M059J (cell line): ENCODE data around the gene SETD2. TPM values are rescaled to one million over a fixed set of nuclear protein-coding genes. Genes with fewer than 3 reads are reported as not detected.
A peak's percentile ranks its signal among the peaks of the same experiment; 100 is the strongest.

Experiments
- DNase-seq: peaks from one replicate; pipeline ENCODE4 v3.0.0-alpha.2; 2012; ENCODE audit warnings: low read depth
- total RNA-seq: library from RNA; depleted of rRNA; stranded (reverse); fragments of >200 nt; shearing (Covaris generic); gene quantifications from 2 replicates; pipeline ENCODE4 v1.2.3, GENCODE V29; 2014

SETD2 gene
- total RNA-seq, 1 experiment from 2014 or later = 17.3 TPM

DNA sequence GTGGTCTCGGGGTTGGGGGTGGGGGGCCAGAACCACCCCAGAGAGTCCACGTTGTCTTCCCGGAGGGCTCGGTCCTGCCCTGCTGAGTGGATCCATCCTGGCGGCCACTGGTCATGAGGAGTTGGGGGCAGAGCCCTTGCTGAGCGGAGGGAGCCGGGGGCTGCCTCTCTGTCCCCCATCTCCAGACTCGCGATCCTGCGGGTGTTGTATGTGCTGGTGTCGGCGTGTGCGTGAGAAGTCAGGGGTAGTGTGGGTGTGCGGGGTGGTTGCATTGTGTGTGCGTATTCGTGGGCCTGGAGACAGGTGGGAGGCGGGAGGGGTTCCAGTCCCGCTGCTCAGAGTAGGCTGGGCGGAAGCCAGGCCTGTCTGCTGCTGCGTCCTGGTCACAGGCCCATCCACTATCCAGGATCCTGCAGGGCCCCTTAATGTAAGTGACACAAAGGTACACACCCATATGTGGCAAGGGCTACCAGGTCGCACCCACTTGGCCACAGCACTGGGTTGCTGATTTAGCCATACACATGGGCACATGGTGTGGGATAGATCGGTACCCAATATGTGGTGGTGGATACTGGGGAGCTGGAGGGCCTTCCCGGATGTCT lies 153.7 kb downstream of the SETD2 start:
- DNase-seq = no peak

DNA sequence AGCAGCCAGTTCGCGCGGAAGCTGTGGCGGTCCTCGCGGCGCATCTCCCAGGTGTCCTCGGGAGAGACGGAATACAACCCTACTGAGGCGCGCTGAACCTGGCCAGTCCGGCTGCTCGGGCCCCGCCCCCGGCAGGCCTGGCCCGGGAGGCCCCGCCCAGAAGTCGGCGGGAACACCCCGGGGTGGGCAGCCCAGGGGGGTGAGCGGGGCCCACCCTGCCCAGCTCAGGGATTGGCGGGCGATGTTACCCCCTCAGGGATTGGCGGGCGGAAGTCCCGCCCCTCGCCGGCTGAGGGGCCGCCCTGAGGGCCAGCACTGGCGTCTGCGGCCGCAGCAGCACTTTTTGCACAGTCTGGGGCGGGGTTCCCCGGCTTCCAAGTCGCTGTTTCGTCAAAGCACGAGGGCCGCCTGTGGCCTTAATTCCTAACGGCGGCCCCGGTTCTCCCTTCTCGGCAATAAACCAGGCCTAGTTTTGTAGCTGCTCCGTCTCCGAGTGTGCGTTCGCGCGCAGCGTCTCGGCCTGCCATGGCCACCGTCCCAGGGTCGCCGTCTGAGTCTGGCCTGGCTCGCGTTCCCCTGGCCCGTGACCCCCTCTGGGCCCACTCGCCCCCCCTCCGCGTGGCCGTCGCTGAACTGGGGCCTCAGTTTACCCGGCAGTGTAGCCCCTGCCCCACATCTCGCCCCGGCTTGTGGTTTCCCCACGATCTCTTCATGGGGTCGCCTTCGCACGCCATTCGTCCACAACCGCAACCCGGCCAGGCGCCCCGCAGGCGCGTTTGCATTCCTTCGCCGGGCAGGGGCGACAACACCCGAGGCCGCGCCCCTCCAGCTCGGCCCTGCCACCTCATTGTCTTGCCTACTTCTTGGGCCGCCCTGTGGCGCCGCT lies 154.4 kb downstream of the SETD2 start:
- peak; percentile 81 for DNase-seq

DNA sequence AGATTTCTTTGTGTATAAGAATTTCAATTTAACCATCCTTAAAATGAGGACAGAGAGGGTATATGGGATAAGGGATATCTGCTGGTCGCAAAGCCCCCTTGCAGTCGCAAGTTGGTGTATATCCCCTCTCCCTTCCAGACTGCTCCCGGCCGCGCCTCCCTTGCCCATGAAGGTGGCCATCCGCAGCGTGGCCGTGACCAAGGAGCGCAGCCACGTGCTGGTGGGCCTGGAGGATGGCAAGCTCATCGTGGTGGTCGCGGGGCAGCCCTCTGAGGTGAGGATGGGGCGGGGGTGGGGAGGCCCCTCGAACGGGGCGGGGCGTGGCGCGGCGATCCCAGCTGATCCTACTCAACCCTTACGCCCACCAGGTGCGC lies 155.1 kb downstream of the SETD2 start:
- no peak for DNase-seq

DNA sequence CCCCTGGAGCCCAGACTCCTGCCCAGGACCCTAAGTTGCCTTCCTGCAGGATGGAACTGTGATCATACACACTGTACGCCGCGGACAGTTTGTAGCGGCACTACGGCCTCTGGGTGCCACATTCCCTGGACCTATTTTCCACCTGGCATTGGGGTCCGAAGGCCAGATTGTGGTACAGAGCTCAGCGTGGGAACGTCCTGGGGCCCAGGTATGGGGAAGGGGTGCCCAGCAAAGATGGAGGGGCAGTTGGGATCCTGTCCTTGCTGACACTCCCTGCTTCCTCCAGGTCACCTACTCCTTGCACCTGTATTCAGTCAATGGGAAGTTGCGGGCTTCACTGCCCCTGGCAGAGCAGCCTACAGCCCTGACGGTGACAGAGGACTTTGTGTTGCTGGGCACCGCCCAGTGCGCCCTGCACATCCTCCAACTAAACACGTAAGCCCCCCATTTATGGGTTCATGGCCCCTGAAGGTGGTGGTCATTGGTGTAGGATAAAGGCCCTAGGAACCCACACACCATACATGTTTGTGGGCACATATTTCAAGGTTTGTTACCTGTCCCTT lies 155.6 kb downstream of the SETD2 start:
- DNase-seq = no peak

DNA sequence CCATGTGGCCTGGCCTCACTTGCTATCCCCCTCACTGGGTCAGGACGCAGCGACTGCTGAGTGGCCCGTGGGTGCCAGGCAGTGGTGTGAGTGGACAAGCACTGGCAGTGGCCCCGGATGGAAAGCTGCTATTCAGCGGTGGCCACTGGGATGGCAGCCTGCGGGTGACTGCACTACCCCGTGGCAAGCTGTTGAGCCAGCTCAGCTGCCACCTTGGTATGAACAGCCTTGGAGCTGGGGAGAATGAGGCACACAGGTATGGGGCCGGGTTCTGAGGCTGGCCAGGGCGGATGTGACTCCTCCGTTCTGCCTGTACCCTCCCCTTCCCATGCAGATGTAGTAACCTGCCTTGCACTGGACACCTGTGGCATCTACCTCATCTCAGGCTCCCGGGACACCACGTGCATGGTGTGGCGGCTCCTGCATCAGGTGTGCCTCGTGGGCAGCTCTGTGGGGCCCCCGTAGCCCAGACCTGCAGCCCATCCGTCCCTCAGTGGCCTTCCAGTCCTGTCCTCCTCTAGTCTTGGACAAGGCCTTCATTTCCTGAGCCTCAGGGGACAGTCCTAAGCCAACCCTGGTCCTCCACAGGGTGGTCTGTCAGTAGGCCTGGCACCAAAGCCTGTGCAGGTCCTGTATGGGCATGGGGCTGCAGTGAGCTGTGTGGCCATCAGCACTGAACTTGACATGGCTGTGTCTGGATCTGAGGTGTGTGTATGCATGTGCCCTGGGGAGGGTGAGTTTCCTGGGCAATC lies 156.3 kb downstream of the SETD2 start:
- DNase-seq = no peak

DNA sequence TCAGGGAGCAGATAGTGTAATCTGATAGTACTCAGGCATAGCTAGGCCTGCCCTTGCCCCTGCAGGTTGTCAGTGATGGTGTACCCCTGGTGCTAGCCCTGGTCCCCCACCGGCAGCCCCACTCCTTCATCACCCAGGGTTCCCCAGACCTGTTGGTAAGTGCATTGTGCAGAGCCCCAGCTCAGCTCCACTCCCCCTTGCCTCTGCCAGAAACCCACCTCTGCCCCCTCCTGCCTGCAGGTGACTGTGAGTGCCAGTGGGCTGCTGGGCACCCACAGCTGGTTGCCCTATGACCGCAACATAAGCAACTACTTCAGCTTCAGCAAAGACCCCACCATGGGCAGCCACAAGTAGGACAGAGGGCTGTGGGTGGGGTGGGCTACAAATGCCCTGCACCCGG lies 156.9 kb downstream of the SETD2 start:
- DNase-seq = no peak

DNA sequence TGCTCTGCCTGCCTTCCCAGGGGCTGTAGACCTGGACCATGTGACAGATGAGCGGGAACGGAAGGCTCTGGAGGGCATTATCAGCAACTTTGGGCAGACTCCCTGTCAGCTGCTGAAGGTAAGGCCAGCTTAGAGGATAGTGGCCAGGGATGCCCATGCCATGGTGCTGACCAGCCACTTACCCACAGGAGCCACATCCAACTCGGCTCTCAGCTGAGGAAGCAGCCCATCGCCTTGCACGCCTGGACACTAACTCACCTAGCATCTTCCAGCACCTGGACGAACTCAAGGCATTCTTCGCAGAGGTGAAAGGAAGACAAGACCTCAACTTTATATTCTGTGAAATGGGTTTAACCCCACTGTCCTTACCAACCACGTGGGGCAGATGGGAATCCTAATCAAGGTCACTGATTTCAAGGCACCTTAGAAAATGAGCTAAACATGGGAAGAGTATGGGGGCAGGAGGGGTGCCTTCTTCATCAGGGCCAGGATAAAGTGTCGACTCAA lies 157.7 kb downstream of the SETD2 start:
- no peak for DNase-seq

DNA sequence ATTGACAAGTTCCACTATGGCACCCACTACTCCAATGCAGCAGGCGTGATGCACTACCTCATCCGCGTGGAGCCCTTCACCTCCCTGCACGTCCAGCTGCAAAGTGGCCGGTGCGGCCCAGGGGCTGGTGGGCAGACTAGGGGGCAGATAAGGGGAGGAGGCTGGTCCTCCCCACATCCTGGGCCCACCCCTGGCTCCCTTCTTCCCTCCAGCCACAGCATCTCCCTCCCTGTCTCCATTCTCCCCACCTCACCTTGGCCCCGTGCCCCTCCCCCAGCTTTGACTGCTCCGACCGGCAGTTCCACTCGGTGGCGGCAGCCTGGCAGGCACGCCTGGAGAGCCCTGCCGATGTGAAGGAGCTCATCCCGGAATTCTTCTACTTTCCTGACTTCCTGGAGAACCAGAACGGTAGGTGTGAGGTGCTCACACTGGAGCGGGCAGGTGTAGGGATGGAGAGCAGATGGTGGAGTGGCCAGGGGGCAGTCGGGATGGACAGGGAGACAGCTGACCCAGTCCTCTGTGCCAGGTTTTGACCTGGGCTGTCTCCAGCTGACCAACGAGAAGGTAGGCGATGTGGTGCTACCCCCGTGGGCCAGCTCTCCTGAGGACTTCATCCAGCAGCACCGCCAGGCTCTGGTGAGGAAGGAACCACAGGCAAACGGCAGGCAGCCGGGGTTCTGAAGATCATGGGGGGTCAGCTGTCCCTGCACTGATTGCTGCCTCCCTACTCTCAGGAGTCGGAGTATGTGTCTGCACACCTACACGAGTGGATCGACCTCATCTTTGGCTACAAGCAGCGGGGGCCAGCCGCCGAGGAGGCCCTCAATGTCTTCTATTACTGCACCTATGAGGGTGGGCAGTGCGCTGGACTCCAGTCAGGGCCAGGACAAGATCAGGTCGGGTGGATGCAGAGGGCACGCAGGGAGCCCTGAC lies 158.4 kb downstream of the SETD2 start:
- no peak for DNase-seq

DNA sequence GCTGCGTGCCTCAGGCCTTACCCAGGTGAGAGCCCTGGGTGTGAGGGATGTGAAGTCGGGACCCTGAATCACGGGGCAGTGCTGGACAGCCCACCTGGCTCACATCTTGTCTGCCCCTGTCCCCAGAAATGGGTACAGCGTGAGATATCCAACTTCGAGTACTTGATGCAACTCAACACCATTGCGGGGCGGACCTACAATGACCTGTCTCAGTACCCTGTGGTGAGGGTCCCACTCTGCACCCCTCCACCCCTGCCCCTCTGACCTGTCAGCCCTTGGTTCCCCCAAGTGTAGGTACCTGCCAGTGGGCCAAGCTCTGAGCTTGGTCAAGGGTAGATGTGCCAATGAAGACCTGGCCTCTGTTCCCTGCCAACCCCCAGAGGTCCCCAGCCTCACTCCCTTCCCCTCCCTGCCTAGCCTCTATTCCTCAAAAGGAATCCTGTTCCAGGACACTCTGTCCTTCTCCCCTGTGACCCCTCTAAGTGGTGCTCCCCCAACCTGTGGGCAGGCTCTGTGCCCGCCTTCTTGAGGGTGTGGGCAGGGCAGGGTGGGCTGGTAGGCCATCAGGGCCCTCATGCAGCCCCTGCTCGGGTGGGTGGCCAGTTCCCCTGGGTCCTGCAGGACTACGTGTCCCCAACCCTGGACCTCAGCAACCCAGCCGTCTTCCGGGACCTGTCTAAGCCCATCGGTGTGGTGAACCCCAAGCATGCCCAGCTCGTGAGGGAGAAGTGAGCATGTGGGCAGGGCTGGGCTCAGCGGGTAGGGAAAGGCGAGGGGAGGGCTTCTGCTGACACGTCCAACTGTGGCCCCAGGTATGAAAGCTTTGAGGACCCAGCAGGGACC lies 159.3 kb downstream of the SETD2 start:
- no peak for DNase-seq

DNA sequence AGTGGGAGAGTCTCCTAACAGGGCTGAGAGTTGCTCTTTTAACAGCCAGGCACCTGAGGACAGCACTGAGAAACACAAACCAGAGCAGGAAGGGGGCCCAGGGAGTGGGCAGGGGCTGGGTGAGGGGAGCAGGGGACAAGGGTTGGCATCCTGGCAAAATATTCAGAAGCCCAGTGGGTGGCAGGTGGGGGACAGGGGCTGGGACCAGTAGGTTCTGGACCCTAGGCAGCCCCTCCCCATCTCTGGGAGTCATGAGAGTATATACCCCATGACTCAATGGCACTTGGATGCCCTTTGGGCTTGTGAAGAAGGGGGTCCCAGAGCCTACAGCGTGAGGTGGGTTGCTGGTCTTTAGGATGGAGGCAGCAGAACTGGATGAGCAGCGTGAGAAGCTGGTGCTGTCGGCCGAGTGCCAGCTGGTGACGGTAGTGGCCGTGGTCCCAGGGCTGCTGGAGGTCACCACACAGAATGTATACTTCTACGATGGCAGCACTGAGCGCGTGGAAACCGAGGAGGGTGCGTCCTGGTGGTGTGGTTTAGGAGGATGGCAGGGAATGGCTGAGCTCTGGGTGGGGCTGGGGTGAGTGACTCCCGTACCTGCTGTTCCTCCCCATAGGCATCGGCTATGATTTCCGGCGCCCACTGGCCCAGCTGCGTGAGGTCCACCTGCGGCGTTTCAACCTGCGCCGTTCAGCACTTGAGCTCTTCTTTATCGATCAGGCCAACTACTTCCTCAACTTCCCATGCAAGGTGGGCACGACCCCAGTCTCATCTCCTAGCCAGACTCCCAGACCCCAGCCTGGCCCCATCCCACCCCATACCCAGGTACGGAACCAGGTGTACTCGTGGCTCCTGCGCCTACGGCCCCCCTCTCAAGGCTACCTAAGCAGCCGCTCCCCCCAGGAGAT lies 160.2 kb downstream of the SETD2 start:
- no peak for DNase-seq

DNA sequence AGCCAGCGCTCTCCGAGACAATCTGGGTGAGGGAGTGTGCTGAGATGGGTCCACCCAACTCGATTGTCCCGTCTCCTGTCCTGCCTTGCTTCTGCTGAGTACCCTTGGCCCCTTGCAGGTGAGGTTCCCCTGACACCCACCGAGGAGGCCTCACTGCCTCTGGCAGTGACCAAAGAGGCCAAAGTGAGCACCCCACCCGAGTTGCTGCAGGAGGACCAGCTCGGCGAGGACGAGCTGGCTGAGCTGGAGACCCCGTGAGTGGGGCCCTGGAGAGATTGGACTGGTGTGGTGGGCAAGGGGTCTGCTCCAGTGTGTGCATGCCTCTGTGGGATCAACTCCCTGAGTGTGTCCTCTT lies 160.9 kb downstream of the SETD2 start:
- no peak for DNase-seq

DNA sequence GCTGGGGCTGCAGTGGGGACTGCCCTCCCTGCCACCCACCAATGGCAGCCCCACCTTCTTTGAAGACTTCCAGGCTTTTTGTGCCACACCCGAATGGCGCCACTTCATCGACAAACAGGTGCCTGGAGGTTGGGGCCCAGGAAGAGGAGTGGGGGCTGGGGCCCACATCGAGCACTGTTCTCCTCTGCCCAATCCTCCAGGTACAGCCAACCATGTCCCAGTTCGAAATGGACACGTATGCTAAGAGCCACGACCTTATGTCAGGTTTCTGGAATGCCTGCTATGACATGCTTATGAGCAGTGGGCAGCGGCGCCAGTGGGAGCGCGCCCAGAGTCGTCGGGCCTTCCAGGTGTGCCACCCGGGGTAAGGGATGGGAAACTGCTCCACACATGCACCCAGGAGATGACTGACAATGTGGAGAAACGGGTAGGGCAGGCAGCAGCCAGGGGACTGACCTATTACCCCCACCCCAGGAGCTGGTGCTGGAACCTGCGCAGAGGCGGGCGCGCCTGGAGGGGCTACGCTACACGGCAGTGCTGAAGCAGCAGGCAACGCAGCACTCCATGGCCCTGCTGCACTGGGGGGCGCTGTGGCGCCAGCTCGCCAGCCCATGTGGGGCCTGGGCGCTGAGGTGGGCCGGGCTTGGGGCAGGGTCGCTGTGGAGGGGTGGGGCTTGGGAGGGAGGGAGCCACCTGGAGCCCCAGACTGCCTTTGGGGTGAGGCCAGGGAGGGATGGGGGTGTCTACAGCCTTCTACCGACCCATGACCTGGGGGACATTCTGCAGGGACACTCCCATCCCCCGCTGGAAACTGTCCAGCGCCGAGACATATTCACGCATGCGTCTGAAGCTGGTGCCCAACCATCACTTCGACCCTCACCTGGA lies 161.5 kb downstream of the SETD2 start:
- no peak for DNase-seq

DNA sequence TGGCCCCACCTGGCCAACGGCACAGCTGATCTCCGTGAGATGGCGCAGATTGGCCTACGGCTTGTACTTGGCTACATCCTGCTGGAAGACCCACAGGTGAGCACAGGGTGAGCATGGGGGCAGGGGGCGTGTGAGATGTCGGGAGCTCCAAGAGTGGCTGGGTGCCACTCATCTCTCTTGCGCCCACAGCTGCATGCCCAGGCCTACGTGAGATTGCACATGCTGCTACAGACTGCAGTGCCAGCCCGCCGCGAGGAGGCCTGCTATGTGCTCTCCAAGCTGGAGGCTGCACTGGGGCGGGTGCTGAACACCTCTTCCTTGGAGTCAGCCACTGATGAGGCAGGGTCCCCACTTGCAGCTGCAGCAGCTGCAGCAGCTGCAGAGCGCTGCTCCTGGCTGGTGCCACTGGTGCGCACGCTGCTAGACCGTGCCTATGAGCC lies 162.2 kb downstream of the SETD2 start:
- no peak for DNase-seq

DNA sequence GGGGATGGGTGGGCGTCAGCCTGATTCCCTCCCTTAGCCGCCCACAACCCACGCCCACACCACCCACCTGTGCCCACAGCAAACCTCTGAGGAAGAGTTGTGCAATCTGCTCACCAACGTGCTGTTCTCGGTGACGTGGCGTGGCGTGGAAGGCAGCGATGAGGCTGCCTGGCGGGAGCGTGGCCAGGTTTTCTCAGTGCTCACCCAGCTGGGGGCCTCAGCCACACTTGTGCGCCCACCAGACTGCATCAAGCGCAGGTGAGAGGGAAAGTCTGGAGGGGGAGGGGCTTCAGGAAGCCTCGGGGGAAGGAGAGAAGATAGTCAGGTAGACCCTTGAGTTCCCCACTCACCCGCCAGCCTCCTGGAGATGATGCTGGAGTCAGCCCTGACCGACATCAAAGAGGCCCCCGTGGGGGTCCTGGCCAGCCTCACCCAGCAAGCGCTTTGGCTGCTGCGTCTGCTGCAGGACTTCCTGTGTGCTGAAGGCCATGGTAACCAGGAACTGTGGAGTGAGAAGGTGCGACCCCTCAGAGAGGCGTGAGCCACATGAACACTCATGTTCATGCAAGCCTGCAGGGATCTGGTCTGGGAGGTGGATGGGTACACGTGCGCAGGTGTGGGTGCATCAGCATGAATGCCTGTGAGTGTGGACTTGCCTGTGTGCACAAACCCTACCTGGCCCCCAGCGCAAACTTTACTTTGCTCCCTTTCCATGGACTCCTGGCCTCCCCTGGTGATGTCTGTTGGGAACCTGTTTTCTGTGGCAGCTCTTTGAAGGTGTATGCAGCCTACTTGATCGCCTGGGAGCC lies 162.8 kb downstream of the SETD2 start:
- no peak for DNase-seq

DNA sequence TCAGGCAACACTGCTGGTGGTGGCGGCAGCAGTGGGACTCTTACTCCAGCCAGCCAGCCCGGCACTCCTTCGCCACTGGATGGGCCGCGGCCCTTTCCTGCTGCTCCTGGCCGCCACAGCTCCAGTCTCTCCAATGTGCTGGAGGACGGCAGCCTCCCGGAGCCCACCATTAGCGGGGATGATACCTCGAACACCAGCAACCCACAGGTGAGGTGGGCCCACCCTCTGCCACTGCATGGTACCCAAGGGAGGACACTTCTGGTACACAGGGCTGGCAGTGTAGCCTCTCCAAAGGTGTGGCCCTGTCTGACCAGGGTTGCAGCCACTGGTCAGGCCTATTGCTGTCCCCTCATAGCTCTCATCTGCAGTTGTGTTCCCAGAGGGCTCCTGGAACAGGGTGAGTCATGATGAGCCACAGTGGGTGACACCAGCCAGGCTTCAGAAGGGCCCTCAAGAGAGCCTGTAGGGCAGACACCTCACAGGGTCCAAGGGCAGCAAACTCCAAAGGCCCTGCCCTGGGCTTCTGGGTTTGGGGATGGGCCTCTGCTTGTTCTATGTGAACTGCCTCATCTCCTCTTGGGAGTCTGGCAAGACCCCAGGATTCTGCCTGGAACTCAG lies 163.6 kb downstream of the SETD2 start:
- DNase-seq = peak; percentile 69

DNA sequence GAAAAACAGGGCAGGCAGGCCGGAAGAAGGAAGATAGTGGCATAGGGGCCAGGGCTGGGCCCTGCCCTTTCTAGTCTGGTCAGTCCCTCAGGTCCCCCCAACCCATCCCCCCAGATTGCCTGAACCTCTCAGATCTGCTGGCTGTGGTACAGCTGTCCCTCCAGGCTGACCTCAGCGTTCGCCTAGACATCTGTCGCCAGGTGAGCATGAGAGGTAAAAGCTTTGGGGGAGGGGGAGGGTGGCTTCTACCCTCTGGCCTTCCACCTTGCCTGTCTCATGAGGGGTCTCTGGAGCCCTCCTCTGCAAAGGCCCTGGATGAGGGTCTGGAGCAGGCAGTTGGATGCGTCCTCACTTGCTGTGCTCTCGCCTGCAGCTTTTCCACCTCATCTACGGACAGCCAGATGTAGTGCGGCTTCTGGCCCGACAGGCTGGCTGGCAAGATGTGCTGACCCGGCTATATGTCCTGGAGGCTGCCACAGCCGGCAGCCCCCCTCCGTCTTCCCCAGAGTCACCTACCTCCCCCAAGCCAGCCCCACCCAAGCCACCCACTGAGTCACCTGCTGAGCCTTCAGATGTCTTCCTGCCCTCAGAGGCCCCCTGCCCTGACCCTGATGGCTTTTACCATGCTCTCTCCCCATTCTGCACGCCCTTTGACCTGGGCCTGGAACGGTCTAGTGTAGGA lies 164.3 kb downstream of the SETD2 start:
- DNase-seq = no peak
